Stimulated activated CD4-positive, alpha-beta T cell treated with anti-CD3 and anti-CD28 coated beads, Interleukin-1b, Interleukin-23, amount 100 ng/mL, for 48 hours (primary cell): Measurements from ENCODE around the gene CGRRF1.

Experiments used
- DNase-seq: peaks from one replicate; pipeline ENCODE4 v3.0.0-alpha.2; 2020

Gene CGRRF1

GRCh38 chr14:54554401-54554800, 44.7 kb downstream of the CGRRF1 start:
- no peak for DNase-seq

- DNase-seq, result no peak
These were observed 45.9 kb downstream of the CGRRF1 start for GRCh38 chr14:54555651-54556050.

GRCh38 chr14:54556535-54556934, 46.8 kb downstream of the CGRRF1 start:
- DNase-seq, result no peak

GRCh38 chr14:54562334-54562733, 52.6 kb downstream of the CGRRF1 start:
- DNase-seq, result no peak

- DNase-seq, result no peak
These were observed 54.6 kb downstream of the CGRRF1 start for GRCh38 chr14:54564071-54564867.

GRCh38 chr14:54564868-54565784, 55.4 kb downstream of the CGRRF1 start:
- peak; percentile 59 for DNase-seq

- DNase-seq, result peak; percentile 74
These were observed 56.2 kb downstream of the CGRRF1 start for GRCh38 chr14:54565785-54566409.

GRCh38 chr14:54566410-54567223, 56.9 kb downstream of the CGRRF1 start, which contains the start of gene SAMD4A:
TSS of gene SAMD4A (plus strand) at chr14:54567128. CDS start at chr14:54567917, 789 bp downstream.
- peak; percentile 62 for DNase-seq

GRCh38 chr14:54567224-54567638, 57.5 kb downstream of the CGRRF1 start:
- no peak for DNase-seq

- DNase-seq, result peak; percentile 41
These were observed 58.2 kb downstream of the CGRRF1 start for GRCh38 chr14:54567639-54568561.

GRCh38 chr14:54568821-54569595, 59.3 kb downstream of the CGRRF1 start:
- no peak for DNase-seq

- no peak for DNase-seq
These were observed 60.3 kb downstream of the CGRRF1 start for GRCh38 chr14:54570047-54570446.

- DNase-seq, result no peak
These were observed 61.1 kb downstream of the CGRRF1 start for GRCh38 chr14:54570631-54571415.

- DNase-seq, result no peak
These were observed 62.6 kb downstream of the CGRRF1 start for GRCh38 chr14:54572316-54572715.

GRCh38 chr14:54574528-54574927, 64.8 kb downstream of the CGRRF1 start:
- no peak for DNase-seq

- no peak for DNase-seq
These were observed 67.8 kb downstream of the CGRRF1 start for GRCh38 chr14:54577494-54577893.

- DNase-seq, result no peak
These were observed 68.3 kb downstream of the CGRRF1 start for GRCh38 chr14:54577977-54578376.

GRCh38 chr14:54579621-54580020, 69.9 kb downstream of the CGRRF1 start:
- no peak for DNase-seq

GRCh38 chr14:54580933-54581332, 71.2 kb downstream of the CGRRF1 start:
- no peak for DNase-seq

- no peak for DNase-seq
These were observed 72.6 kb downstream of the CGRRF1 start for GRCh38 chr14:54582334-54582733.
